Esophagus muscularis mucosa (tissue), 4 donors: Measurements from ENCODE around the gene PLCH1.

ENCODE experiments used
- EP300 ChIP-seq: sonication (generic); formaldehyde crosslinking; IDR thresholded peaks from one replicate; pipeline ENCODE4 v1.6.1; 2017; ENCODE audit warnings: antibody characterized with exemption
- POLR2A ChIP-seq: fragments of 450-650 bp; IDR thresholded peaks from one replicate; pipeline ENCODE4 v1.6.1; 2017; ENCODE audit warnings: antibody characterized with exemption, moderate library complexity, mild to moderate bottlenecking, low read depth
- POLR2AphosphoS5 ChIP-seq, 2 donors: sonication (generic); formaldehyde crosslinking; IDR thresholded peaks; one replicate each; pipeline ENCODE4 v1.6.1; 2017; ENCODE audit warnings: antibody characterized with exemption in 2 of 2
- TF ChIP-seq, protein P1 (sequence below), 3 experiments: fragments of 200-600 bp in 2 of 3; fragments of 450-650 bp in 1 of 3; sonication (generic) in 2 of 3; IDR thresholded peaks; one replicate each; pipeline ENCODE4 v1.5.1; 2017 to 2019; ENCODE audit warnings: antibody characterized with exemption in 3 of 3, mild to moderate bottlenecking in 2 of 3, moderate library complexity in 1 of 3

DNA sequence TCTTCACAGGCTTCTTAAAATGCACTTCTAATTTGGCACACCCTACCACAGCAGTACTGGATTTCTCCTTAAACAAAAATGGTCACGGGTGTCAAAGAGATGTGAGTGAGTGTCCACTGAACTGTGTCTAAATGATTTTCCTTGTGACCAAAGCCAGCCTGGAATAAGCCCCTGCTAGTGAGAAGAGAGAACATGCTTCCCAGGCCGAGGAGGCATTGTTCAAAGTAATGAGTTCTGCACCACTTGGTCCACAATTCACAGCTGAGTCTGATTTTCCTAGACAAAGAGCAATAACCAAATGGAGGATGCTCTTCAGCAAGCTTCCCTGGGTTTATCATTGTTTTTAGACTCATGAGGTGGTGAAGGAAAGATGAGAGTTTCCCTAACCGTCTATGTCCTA is 3.8 kb downstream of the PLCH1 start:
- TF ChIP-seq, protein P1, sequence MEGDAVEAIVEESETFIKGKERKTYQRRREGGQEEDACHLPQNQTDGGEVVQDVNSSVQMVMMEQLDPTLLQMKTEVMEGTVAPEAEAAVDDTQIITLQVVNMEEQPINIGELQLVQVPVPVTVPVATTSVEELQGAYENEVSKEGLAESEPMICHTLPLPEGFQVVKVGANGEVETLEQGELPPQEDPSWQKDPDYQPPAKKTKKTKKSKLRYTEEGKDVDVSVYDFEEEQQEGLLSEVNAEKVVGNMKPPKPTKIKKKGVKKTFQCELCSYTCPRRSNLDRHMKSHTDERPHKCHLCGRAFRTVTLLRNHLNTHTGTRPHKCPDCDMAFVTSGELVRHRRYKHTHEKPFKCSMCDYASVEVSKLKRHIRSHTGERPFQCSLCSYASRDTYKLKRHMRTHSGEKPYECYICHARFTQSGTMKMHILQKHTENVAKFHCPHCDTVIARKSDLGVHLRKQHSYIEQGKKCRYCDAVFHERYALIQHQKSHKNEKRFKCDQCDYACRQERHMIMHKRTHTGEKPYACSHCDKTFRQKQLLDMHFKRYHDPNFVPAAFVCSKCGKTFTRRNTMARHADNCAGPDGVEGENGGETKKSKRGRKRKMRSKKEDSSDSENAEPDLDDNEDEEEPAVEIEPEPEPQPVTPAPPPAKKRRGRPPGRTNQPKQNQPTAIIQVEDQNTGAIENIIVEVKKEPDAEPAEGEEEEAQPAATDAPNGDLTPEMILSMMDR (IDR thresholded peaks at IDR 0.05): no peak
- TF ChIP-seq POLR2AphosphoS5 (IDR thresholded peaks at IDR 0.05): no peak
- no peak for TF ChIP-seq EP300
- TF ChIP-seq POLR2A: no peak
